Ovary (tissue), 9 donors: ENCODE data around the gene CEP72. TPM values are rescaled to one million over a fixed set of nuclear protein-coding genes. Genes with fewer than 3 reads are reported as not detected.
"Not testable (repeated sequence)": the region's sequence is repeated elsewhere in the genome, so short reads cannot be mapped to it uniquely, and the experiment has no call there.

Source experiments
- DNase-seq, 5 donors: peaks; one replicate each; pipeline ENCODE4 v3.0.0-alpha.2; 2019 to 2020
- H3K27ac ChIP-seq, 2 donors: fragments of 200-600 bp; one replicate each; pipeline versions ENCODE4 v1.5.1 to v1.8.0; 2019 to 2022
- H3K27me3 ChIP-seq: fragments of 200-600 bp; one replicate; pipeline ENCODE4 v1.8.0; 2022
- H3K36me3 ChIP-seq: fragments of 200-600 bp; sonication (generic); one replicate; pipeline ENCODE4 v1.5.1; 2019
- H3K4me1 ChIP-seq: one replicate; pipeline ENCODE4 v1.8.1; 2013; ENCODE audit warnings: mild to moderate bottlenecking, moderate library complexity; ENCODE audit not compliant: insufficient read depth
- H3K4me3 ChIP-seq: fragments of 200-600 bp; sonication (generic); one replicate; pipeline ENCODE4 v1.5.1; 2017
- H3K9me3 ChIP-seq, 2 donors: fragments of 200-600 bp in 1 of 2; sonication (generic) in 1 of 2; one replicate each; pipeline versions ENCODE4 v1.5.1 to v1.8.1; 2013 to 2019; ENCODE audit warnings: mild to moderate bottlenecking in 1 of 2, moderate library complexity in 1 of 2
- EP300 ChIP-seq: sonication (generic); formaldehyde crosslinking; IDR thresholded peaks from one replicate; pipeline ENCODE4 v1.6.1; 2017; ENCODE audit warnings: antibody characterized with exemption
- POLR2A ChIP-seq: fragments of 450-650 bp; IDR thresholded peaks from one replicate; pipeline ENCODE4 v1.6.1; 2017; ENCODE audit warnings: antibody characterized with exemption, mild to moderate bottlenecking, moderate library complexity
- WGBS, 3 donors: extraction: QIAGEN DNeasy Blood & Tissue Kit in 1 of 3; methylation state at CpG; one replicate each; pipeline versions ENCODE4 v1.1.5 to v1.1.7; 2013 to 2017; 5-methylcytosine and 5-hydroxymethylcytosine counted together
- intact Hi-C, 4 donors: fragments of 100-400 bp; cut with DNase I; formaldehyde crosslinking; loops; one replicate each; pipeline versions ENCODE4 v1.11.0 to v1.15.1; 2022 to 2023
- polyA plus RNA-seq, 2 donors: library from polyadenylated mRNA; stranded (reverse); fragments of 200-250 nt in 1 of 2; fragments of 350-450 nt in 1 of 2; fragmentation: Illumina TruSeq in 1 of 2; extraction: RNeasy Lipid Tissue Mini Kit (QIAGEN cat#74804) in 1 of 2; gene quantifications; one replicate each; pipeline ENCODE4 v1.2.3, GENCODE V29; 2013 to 2014
- total RNA-seq, 7 donors: library from RNA; depleted of rRNA in 2 of 7; stranded (reverse); fragments of >200 nt in 2 of 7; fragmentation: NEBNext Ultra II Directional in 3 of 7; extraction: Animal tissue kit (Norgen Biotek cat#: 25700) in 3 of 7; gene quantifications; one replicate each; pipeline versions ENCODE4 v1.1.0 to v1.2.4, GENCODE V29; 2016 to 2023
- TF ChIP-seq, protein P1 (sequence below), 3 donors: fragments of 450-650 bp in 2 of 3; fragments of 200-600 bp in 1 of 3; IDR thresholded peaks; one replicate each; pipeline versions ENCODE4 v1.5.1 to v1.8.0; 2016 to 2022; ENCODE audit warnings: antibody characterized with exemption in 3 of 3, mild to moderate bottlenecking in 1 of 3
- donor health status: DM: no; HTN: no; CAD: no; lungs with moderate emphysema.
- donor health status: DM: no; HTN: no; CAD: no.
- donor health status: Bipolar disorder and iron deficiency.
- donor health status: DM: yes; HTN: yes; CAD: no.
- donor health status: DM: no; HTN: no; CAD: no.
- donor health status: DM: yes; HTN: yes; CAD: no.

The CEP72 gene
- total and polyA plus RNA-seq, 9 donors: 1.6 to 11.2 (median 7.7) TPM

DNA sequence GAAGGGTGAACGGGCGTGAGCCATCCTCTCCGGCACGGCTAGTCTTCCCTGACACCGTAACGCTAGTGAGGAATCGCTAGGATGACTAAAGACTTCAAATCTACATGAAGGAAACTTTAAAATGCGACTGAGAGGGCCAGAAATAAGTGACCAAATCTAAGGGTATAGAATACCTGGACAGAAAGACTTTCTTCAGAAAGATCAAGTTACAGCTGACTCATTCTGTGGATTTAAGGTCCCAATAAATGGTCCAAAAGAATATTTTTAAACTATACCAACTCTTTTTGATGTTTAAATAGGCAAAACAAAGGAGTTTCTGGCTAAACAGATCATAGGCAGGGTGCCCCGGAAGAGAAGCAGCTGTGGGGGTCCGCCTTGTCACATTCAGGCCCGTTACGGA lies 38.9 kb upstream of the CEP72 start:
- H3K36me3 ChIP-seq: no peaks in the 10 kb centered on the region
- no peak for DNase-seq
- intact Hi-C loops: no loop called here
- TF ChIP-seq, protein P1, sequence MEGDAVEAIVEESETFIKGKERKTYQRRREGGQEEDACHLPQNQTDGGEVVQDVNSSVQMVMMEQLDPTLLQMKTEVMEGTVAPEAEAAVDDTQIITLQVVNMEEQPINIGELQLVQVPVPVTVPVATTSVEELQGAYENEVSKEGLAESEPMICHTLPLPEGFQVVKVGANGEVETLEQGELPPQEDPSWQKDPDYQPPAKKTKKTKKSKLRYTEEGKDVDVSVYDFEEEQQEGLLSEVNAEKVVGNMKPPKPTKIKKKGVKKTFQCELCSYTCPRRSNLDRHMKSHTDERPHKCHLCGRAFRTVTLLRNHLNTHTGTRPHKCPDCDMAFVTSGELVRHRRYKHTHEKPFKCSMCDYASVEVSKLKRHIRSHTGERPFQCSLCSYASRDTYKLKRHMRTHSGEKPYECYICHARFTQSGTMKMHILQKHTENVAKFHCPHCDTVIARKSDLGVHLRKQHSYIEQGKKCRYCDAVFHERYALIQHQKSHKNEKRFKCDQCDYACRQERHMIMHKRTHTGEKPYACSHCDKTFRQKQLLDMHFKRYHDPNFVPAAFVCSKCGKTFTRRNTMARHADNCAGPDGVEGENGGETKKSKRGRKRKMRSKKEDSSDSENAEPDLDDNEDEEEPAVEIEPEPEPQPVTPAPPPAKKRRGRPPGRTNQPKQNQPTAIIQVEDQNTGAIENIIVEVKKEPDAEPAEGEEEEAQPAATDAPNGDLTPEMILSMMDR (IDR thresholded peaks at IDR 0.05): no peak
- TF ChIP-seq POLR2A (no peak), EP300 (no peak)
- H3K27me3 ChIP-seq: no peaks in the 10 kb centered on the region
- 90 to 93% (median 92%) methylated on average over 12 of the region's 12 CpGs for WGBS, 3 donors
- peaks cover 0 to 4% of the 10 kb centered on the region in 2 donors for H3K9me3 ChIP-seq
- H3K27ac ChIP-seq: no peak overlapping the region
- H3K4me3 ChIP-seq: no peak overlapping the region
- no peaks in the 10 kb centered on the region for H3K4me1 ChIP-seq

- intact Hi-C loops: no loop called here
- Histone ChIP-seq H3K27ac (no peak overlapping the region), H3K4me3 (no peak overlapping the region), H3K36me3 (no peaks in the 10 kb centered on the region), H3K27me3 (no peaks in the 10 kb centered on the region), H3K4me1 (no peaks in the 10 kb centered on the region), H3K9me3 (peaks cover 0 to 4% of the 10 kb centered on the region in 2 donors)
- DNase-seq: no peak
- WGBS, 3 donors: 23 to 28% (median 26%) methylated on average over 16 of the region's 16 CpGs
- TF ChIP-seq EP300 (no peak), POLR2A (no peak)
- TF ChIP-seq, protein P1 (IDR thresholded peaks at IDR 0.05): no peak
Observed at GRCh38 chr5:573976-574375, 38.2 kb upstream of the CEP72 start.

DNA sequence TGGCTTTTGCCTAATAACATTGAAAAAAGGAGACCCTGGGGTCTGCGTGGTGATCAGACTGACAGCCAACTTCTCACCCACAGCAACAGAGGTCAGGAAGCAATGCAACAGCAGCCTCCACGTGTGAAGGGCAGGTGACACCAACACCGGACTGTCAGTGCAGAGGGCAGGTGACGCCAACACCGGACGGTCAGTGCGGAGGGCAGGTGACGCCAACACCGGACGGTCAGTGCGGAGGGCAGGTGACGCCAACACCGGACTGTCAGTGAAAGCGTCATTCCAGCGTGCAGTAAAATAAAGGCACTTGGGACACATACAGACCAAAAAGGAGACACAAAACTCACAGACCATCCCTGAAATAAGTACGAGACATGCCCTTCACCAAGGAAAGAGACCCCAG lies 37.2 kb upstream of the CEP72 start:
- no peak for DNase-seq
- Histone ChIP-seq H3K27ac (no peak overlapping the region), H3K36me3 (no peaks in the 10 kb centered on the region), H3K4me1 (no peaks in the 10 kb centered on the region), H3K27me3 (no peaks in the 10 kb centered on the region), H3K4me3 (no peak overlapping the region), H3K9me3 (peaks cover 0 to 4% of the 10 kb centered on the region in 2 donors)
- WGBS, 3 donors: 89 to 91% (median 89%) methylated on average over 16 of the region's 16 CpGs
- intact Hi-C loops: no loop called here
- TF ChIP-seq, protein P1 (IDR thresholded peaks at IDR 0.05): no peak
- TF ChIP-seq POLR2A (no peak), EP300 (no peak)

DNA sequence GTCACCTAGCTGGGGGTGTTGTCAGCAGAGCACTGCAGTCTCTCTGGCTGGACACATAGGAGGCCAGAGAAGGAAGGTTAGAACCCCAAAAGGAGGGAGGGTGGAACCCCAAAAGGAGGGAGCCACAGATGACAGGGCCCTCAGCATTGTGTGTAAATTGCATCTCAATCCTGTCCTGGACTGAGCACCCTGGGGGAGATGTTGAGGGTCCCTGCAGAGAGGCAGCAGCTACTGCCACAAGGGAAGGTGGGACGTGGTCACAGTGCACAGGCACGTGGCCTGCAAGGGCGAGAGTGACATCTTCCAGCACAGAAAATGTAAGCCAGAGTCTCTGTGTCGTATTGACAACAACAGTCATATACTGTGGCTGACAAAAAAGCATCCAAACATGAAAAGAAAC lies 36.5 kb upstream of the CEP72 start:
- Histone ChIP-seq H3K4me3 (no peak overlapping the region), H3K36me3 (no peaks in the 10 kb centered on the region), H3K27me3 (no peaks in the 10 kb centered on the region), H3K9me3 (peaks cover 0 to 4% of the 10 kb centered on the region in 2 donors), H3K27ac (no peak overlapping the region), H3K4me1 (no peaks in the 10 kb centered on the region)
- DNase-seq: no peak
- intact Hi-C loops: no loop called here
- 63 to 74% (median 74%) methylated on average over 4 of the region's 4 CpGs for WGBS, 3 donors
- TF ChIP-seq, protein P1 (IDR thresholded peaks at IDR 0.05): no peak
- TF ChIP-seq POLR2A (no peak), EP300 (no peak)

DNA sequence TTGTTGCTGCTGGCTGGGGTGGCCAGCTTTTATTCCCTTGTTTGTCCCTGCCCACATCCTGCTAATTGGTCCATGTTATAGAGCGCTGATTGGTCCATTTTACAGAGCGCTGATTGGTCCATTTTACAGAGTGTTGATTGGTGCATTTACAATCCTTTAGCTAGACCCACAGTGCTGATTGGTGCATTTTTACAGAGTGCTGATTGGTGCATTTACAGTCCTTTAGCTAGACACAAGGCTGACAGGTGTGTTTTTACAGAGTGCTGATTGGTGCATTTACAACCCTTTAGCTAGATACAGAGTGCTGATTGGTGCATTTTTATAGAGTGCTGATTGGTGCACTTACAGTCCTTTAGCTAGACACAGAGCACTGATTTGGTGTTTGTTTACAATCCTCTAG lies 34.9 kb upstream of the CEP72 start:
- H3K9me3 ChIP-seq, intact Hi-C loops, H3K36me3 ChIP-seq, H3K27me3 ChIP-seq, H3K27ac ChIP-seq, H3K4me1 ChIP-seq, H3K4me3 ChIP-seq, DNase-seq: not testable (repeated sequence)
- WGBS, 3 donors: 90 to 95% (median 94%) methylated on average over 2 of the region's 2 CpGs
